SK-N-SH (cell line): ENCODE measurements around the gene GARNL3. TPM values are rescaled to one million over a fixed set of nuclear protein-coding genes. Genes with fewer than 3 reads are reported as not detected.

Source experiments
- CTCF ChIA-PET: fragments of 300-600, 350-600 bp; formaldehyde crosslinking; extraction: SDS; loops from one replicate; lab custom pipeline; 2021; lab: Yijun Ruan, JAX
- POLR2A ChIA-PET: fragments of 350-600 bp; sonication (Branson Sonifier 250); formaldehyde crosslinking; extraction: SDS; loops from one replicate; lab custom pipeline; 2020; ENCODE audit warnings: antibody characterized with exemption, inconsistent platforms; lab: Yijun Ruan, JAX
- DNase-seq: peaks from one replicate; pipeline ENCODE4 v3.0.0; 2012
- H2AFZ ChIP-seq: fragments of 200-600 bp; sonication (generic); 2 replicates; pipeline ENCODE4 v1.8.1; 2016; ENCODE audit warnings: antibody characterized with exemption, mild to moderate bottlenecking, low read depth
- H3F3A ChIP-seq: fragments of 200-600 bp; sonication (generic); replicated peaks from 2 replicates; pipeline ENCODE3; 2016; ENCODE audit warnings: antibody characterized with exemption, mild to moderate bottlenecking; ENCODE audit not compliant: insufficient read depth
- H3K27ac ChIP-seq, 2 experiments: fragments of 200-500 bp in 1 of 2; fragments of 200-600 bp in 1 of 2; sonication (Bioruptor generic) in 1 of 2; sonication (generic), shearing (Covaris generic) in 1 of 2; 2 replicates each; pipeline versions ENCODE4 v1.5.1 to v1.6.1; 2014 to 2016; ENCODE audit warnings: low read depth in 2 of 2, inconsistent platforms in 1 of 2, low read length in 1 of 2, mild to moderate bottlenecking in 1 of 2, mixed read lengths in 1 of 2
- H3K27me3 ChIP-seq: fragments of 200-600 bp; sonication (generic), shearing (Covaris generic); 2 replicates; pipeline ENCODE4 v1.6.1; 2016; ENCODE audit warnings: mixed run types; ENCODE audit not compliant: insufficient read depth
- H3K36me3 ChIP-seq, 2 experiments: fragments of 200-500 bp in 1 of 2; fragments of 200-600 bp in 1 of 2; sonication (Bioruptor generic) in 1 of 2; sonication (generic) in 1 of 2; replicated peaks in 1 of 2; 2 replicates each; pipeline versions ENCODE3 to v1.5.1; 2014 to 2016; ENCODE audit warnings: low read length in 1 of 2, mild to moderate bottlenecking in 1 of 2; ENCODE audit not compliant: insufficient read depth in 2 of 2, control insufficient read depth in 1 of 2
- H3K4me1 ChIP-seq, 2 experiments: fragments of 200-500 bp in 1 of 2; fragments of 200-600 bp in 1 of 2; sonication (Bioruptor generic) in 1 of 2; sonication (generic), shearing (Covaris generic) in 1 of 2; 2 replicates each; pipeline versions ENCODE4 v1.5.1 to v1.6.1; 2014 to 2016; ENCODE audit warnings: low read depth in 1 of 2, low read length in 1 of 2, mixed run types in 1 of 2; ENCODE audit not compliant: insufficient read depth in 2 of 2, control insufficient read depth in 1 of 2
- H3K4me2 ChIP-seq: fragments of 200-600 bp; sonication (generic), shearing (Covaris generic); 2 replicates; pipeline ENCODE4 v1.6.1; 2017; ENCODE audit warnings: mixed run types
- H3K4me3 ChIP-seq, 2 experiments: fragments of 200-500 bp in 1 of 2; fragments of 200-600 bp in 1 of 2; sonication (Bioruptor generic) in 1 of 2; sonication (generic), shearing (Covaris generic) in 1 of 2; 2 replicates each; pipeline versions ENCODE4 v1.5.1 to v1.8.1; 2014 to 2016; ENCODE audit warnings: low read depth in 2 of 2, inconsistent platforms in 1 of 2, low read length in 1 of 2, mild to moderate bottlenecking in 1 of 2, mixed read lengths in 1 of 2, moderate library complexity in 1 of 2
- H3K79me2 ChIP-seq: fragments of 200-600 bp; sonication (generic); 2 replicates; pipeline ENCODE4 v1.8.1; 2017; ENCODE audit warnings: mild to moderate bottlenecking; ENCODE audit not compliant: insufficient read depth
- H3K9ac ChIP-seq: fragments of 200-600 bp; sonication (generic); 2 replicates; pipeline ENCODE4 v1.6.1; 2017; ENCODE audit warnings: mixed run types
- H3K9me2 ChIP-seq: fragments of 200-600 bp; sonication (generic); 2 replicates; pipeline ENCODE4 v1.6.1; 2017; ENCODE audit warnings: mixed run types
- H3K9me3 ChIP-seq: fragments of 200-600 bp; sonication (generic); 2 replicates; pipeline ENCODE4 v1.6.1; 2017; ENCODE audit warnings: mixed run types, mild to moderate bottlenecking, moderate library complexity
- H4K20me1 ChIP-seq: fragments of 200-600 bp; sonication (generic); 2 replicates; pipeline ENCODE4 v1.6.1; 2017; ENCODE audit warnings: mild to moderate bottlenecking, mixed run types; ENCODE audit not compliant: insufficient read depth
- CHD2 ChIP-seq: fragments of 150-350 bp; IDR thresholded peaks from 2 replicates; pipeline ENCODE4 v1.6.1; 2018; ENCODE audit warnings: low read length; ENCODE audit not compliant: partially characterized antibody
- CTCF ChIP-seq: fragments of 200-600 bp; sonication (generic); IDR thresholded peaks from 2 replicates; pipeline ENCODE4 v1.6.1; 2017; ENCODE audit warnings: antibody characterized with exemption, mild to moderate bottlenecking, moderate library complexity
- ELF1 ChIP-seq: IDR thresholded peaks from 2 replicates; pipeline ENCODE4 v1.4.0; 2012
- EP300 ChIP-seq, 2 experiments: IDR thresholded peaks; 2 replicates each; pipeline versions ENCODE4 v1.4.0 to v1.6.1; 2012; ENCODE audit warnings: borderline replicate concordance in 1 of 2, low read depth in 1 of 2, low read length in 1 of 2
- FOXJ3 ChIP-seq: sonication (generic); formaldehyde crosslinking; IDR thresholded peaks from 2 replicates; pipeline ENCODE4 v1.5.1; 2020; ENCODE audit warnings: mild to moderate bottlenecking, missing genetic modification reagents
- FOXM1 ChIP-seq: IDR thresholded peaks from 2 replicates; pipeline ENCODE4 v1.4.0; 2012; ENCODE audit warnings: low read depth, mild to moderate bottlenecking
- GATA2 ChIP-seq: sonication (generic); formaldehyde crosslinking; IDR thresholded peaks from 2 replicates; pipeline ENCODE4 v1.5.0; 2020; ENCODE audit warnings: mild to moderate bottlenecking, missing genetic modification reagents
- IRF3 ChIP-seq: fragments of 150-350 bp; IDR thresholded peaks from 2 replicates; pipeline ENCODE4 v1.6.1; 2016; ENCODE audit warnings: mild to moderate bottlenecking, low read depth, low read length
- JUND ChIP-seq: IDR thresholded peaks from 2 replicates; pipeline ENCODE4 v1.4.0; 2012
- MEF2A ChIP-seq: IDR thresholded peaks from 2 replicates; pipeline ENCODE4 v1.4.0; 2012; ENCODE audit warnings: low read depth, borderline replicate concordance
- NFIC ChIP-seq: IDR thresholded peaks from 2 replicates; pipeline ENCODE4 v1.4.0; 2012; ENCODE audit warnings: borderline replicate concordance
- PBX3 ChIP-seq: IDR thresholded peaks from 2 replicates; pipeline ENCODE4; 2012
- POLR2AphosphoS5 ChIP-seq: IDR thresholded peaks from 2 replicates; pipeline ENCODE4 v1.6.1; 2012; ENCODE audit warnings: low read depth, low read length
- RAD21 ChIP-seq: IDR thresholded peaks from 2 replicates; pipeline ENCODE4 v1.6.1; 2012; ENCODE audit warnings: mild to moderate bottlenecking, low read length
- RCOR1 ChIP-seq: fragments of 150-350 bp; IDR thresholded peaks from 2 replicates; pipeline ENCODE4 v1.6.1; 2017; ENCODE audit warnings: antibody characterized with exemption, low read length
- SMC3 ChIP-seq: IDR thresholded peaks from 2 replicates; pipeline ENCODE4 v1.6.1; 2012; ENCODE audit warnings: low read depth, low read length, improper control_type of control experiment
- TAF1 ChIP-seq: IDR thresholded peaks from 2 replicates; pipeline ENCODE4 v1.6.1; 2012; ENCODE audit warnings: low read depth, mild to moderate bottlenecking, low read length, moderate library complexity, borderline replicate concordance
- YY1 ChIP-seq: IDR thresholded peaks from 2 replicates; pipeline ENCODE4 v1.4.0; 2012; ENCODE audit warnings: low read depth, mild to moderate bottlenecking
- polyA plus RNA-seq, 3 experiments: library from polyadenylated mRNA; depleted of rRNA; stranded (reverse); fragments of >200 nt; gene quantifications; 2 replicates each; pipeline ENCODE4 v1.2.3, GENCODE V29; 2012
- TF ChIP-seq, protein P1 (sequence below): IDR thresholded peaks from 2 replicates; pipeline ENCODE4 v1.4.0; 2012; ENCODE audit warnings: low read depth, borderline replicate concordance

Gene GARNL3
- polyA plus RNA-seq, 1 of the 3 experiments (the other 2 are of a cell fraction), result 9.1 TPM

GRCh38 chr9:127281891-127282290 lies 17.3 kb downstream of the GARNL3 start:
- no peaks in the 10 kb centered on the region for H3K27me3 ChIP-seq
- H2AFZ ChIP-seq, result no peak overlapping the region
- TF ChIP-seq ELF1, result no peak
- TF ChIP-seq POLR2AphosphoS5, result no peak
- TF ChIP-seq SMC3, result no peak
- TF ChIP-seq FOXM1, result no peak
- no peak for TF ChIP-seq PBX3
- no peak for TF ChIP-seq IRF3
- TF ChIP-seq GATA2, result peak; percentile 79
- peak; percentile 17 for TF ChIP-seq RAD21
- TF ChIP-seq, protein P1, sequence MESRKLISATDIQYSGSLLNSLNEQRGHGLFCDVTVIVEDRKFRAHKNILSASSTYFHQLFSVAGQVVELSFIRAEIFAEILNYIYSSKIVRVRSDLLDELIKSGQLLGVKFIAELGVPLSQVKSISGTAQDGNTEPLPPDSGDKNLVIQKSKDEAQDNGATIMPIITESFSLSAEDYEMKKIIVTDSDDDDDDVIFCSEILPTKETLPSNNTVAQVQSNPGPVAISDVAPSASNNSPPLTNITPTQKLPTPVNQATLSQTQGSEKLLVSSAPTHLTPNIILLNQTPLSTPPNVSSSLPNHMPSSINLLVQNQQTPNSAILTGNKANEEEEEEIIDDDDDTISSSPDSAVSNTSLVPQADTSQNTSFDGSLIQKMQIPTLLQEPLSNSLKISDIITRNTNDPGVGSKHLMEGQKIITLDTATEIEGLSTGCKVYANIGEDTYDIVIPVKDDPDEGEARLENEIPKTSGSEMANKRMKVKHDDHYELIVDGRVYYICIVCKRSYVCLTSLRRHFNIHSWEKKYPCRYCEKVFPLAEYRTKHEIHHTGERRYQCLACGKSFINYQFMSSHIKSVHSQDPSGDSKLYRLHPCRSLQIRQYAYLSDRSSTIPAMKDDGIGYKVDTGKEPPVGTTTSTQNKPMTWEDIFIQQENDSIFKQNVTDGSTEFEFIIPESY, result no peak
- TF ChIP-seq NFIC, result no peak
- no peak for TF ChIP-seq JUND
- peak; percentile 53 for TF ChIP-seq FOXJ3 (CRISPR knock-in tag)
- TF ChIP-seq MEF2A, result no peak
- TF ChIP-seq YY1, result no peak
- TF ChIP-seq EP300 (IDR thresholded peaks at IDR 0.05; ENCODE audit: borderline replicate concordance in 1 of 2, low read depth in 1 of 2, low read length in 1 of 2), result peak in 1 of 2 experiments; percentile 51; a peak in 2 of 4 replicates
- TF ChIP-seq CHD2, result peak; percentile 56
- peak; percentile 89; the same call in 1 of the 2 replicates for TF ChIP-seq RCOR1
- TF ChIP-seq TAF1, result no peak
- no peak for TF ChIP-seq CTCF
- TF ChIP-seq, all 33 proteins: peak for 6
- H3K27ac ChIP-seq, result peak overlapping the region in 1 of 2 experiments; percentile 96; a peak in 2 of 4 replicates
- peaks cover 0 to 2% of the 10 kb centered on the region in 2 experiments for H3K36me3 ChIP-seq
- H4K20me1 ChIP-seq, result no peaks in the 10 kb centered on the region
- DNase-seq, result peak; percentile 56
- H3K9ac ChIP-seq, result no peak overlapping the region
- H3K4me3 ChIP-seq, result no peak overlapping the region
- H3K4me2 ChIP-seq, result no peak overlapping the region
- no peaks in the 10 kb centered on the region for H3K9me3 ChIP-seq
- POLR2A ChIA-PET, result no interaction called here
- CTCF ChIA-PET, result interaction anchor here (1.0 kb wide), 1 partner anchor 15 kb away, joined by 3 read pairs; no protein-coding TSS in a partner anchor
- H3K4me1 ChIP-seq, result peaks cover 0 to 24% of the 10 kb centered on the region in 2 experiments; a peak in 2 of 4 replicates
- H3K79me2 ChIP-seq, result no peaks in the 10 kb centered on the region; the same call in 1 of the 2 replicates
- H3K9me2 ChIP-seq, result no peaks in the 10 kb centered on the region
- no peaks in the 10 kb centered on the region for H3F3A ChIP-seq
